H1 (cell line): ENCODE data around the gene THPO. TPM values are rescaled to one million over a fixed set of nuclear protein-coding genes. Genes with fewer than 3 reads are reported as not detected.
A peak's percentile ranks its signal among the peaks of the same experiment; 100 is the strongest.

Experiments used
- CTCF ChIA-PET: fragments of 300-600 bp; sonication (Branson Sonifier 250); formaldehyde crosslinking; loops from one replicate; lab custom pipeline; 2021; ENCODE audit not compliant: partially characterized antibody; lab: Charles Lee
- POLR2A ChIA-PET: fragments of 300-600 bp; sonication (Branson Sonifier 250); formaldehyde crosslinking; loops from one replicate; lab custom pipeline; 2021; ENCODE audit warnings: inconsistent platforms; ENCODE audit not compliant: partially characterized antibody; lab: Charles Lee
- DNase-seq, 2 experiments: peaks; one replicate each; pipeline versions ENCODE4 v3.0.0 to v3.0.0-alpha.2; 2010 to 2022; ENCODE audit warnings: low spot score in 2 of 2, low read depth in 1 of 2, mixed read lengths in 1 of 2
- FAIRE-seq: peaks from 2 replicates; lab custom pipeline; 2011; peaks lifted over from hg19 to GRCh38; lab: Jason Lieb, UNC
- H2AFZ ChIP-seq: 2 replicates; pipeline ENCODE4 v1.8.1; 2012; ENCODE audit warnings: low read length, inconsistent platforms
- H2AK5ac ChIP-seq: 2 replicates; pipeline ENCODE4 v1.6.1; 2013; ENCODE audit warnings: low read depth, low read length
- H2BK120ac ChIP-seq: replicated peaks from 2 replicates; pipeline ENCODE3; 2013; ENCODE audit warnings: low read depth, low read length, inconsistent platforms
- H2BK12ac ChIP-seq: 2 replicates; pipeline ENCODE4 v1.6.1; 2013; ENCODE audit warnings: low read depth, low read length
- H2BK15ac ChIP-seq: 2 replicates; pipeline ENCODE4 v1.6.1; 2013; ENCODE audit warnings: low read length
- H2BK20ac ChIP-seq: 2 replicates; pipeline ENCODE4 v1.6.1; 2013; ENCODE audit warnings: low read length
- H2BK5ac ChIP-seq: 2 replicates; pipeline ENCODE4 v1.6.1; 2013; ENCODE audit warnings: low read depth, low read length
- H3K14ac ChIP-seq: 2 replicates; pipeline ENCODE4 v1.6.1; 2013; ENCODE audit warnings: inconsistent platforms; ENCODE audit not compliant: insufficient read length
- H3K18ac ChIP-seq: 2 replicates; pipeline ENCODE4 v1.6.1; 2013; ENCODE audit warnings: low read length; ENCODE audit errors: extremely low read depth
- H3K23ac ChIP-seq: 2 replicates; pipeline ENCODE4 v1.6.1; 2013; ENCODE audit warnings: inconsistent platforms; ENCODE audit not compliant: insufficient read length
- H3K23me2 ChIP-seq: 2 replicates; pipeline ENCODE4 v1.6.1; 2013; ENCODE audit warnings: low read depth, low read length
- H3K27ac ChIP-seq: 2 replicates; pipeline ENCODE4 v1.6.1; 2011; ENCODE audit warnings: low read depth, low read length, inconsistent platforms
- H3K27me3 ChIP-seq, 4 experiments: replicated peaks in 1 of 4; 1 replicate in 1 of 4; 2 replicates in 3 of 4; pipeline versions ENCODE4 v1.6.1 to v1.8.1; 2011 to 2013; ENCODE audit warnings: low read length in 3 of 4, mild to moderate bottlenecking in 3 of 4, inconsistent platforms in 2 of 4, mixed read lengths in 2 of 4, moderate library complexity in 1 of 4; ENCODE audit not compliant: control insufficient read depth in 3 of 4, insufficient read depth in 3 of 4; ENCODE audit errors: extremely low read depth in 1 of 4
- H3K36me3 ChIP-seq, 4 experiments: 2 replicates each; pipeline versions ENCODE4 v1.6.1 to v1.8.1; 2011 to 2013; ENCODE audit warnings: mild to moderate bottlenecking in 4 of 4, low read length in 3 of 4, moderate library complexity in 2 of 4, control low read depth in 1 of 4, inconsistent platforms in 1 of 4; ENCODE audit not compliant: insufficient read depth in 4 of 4, control insufficient read depth in 2 of 4
- H3K4ac ChIP-seq: replicated peaks from 2 replicates; pipeline ENCODE3; 2013; ENCODE audit warnings: low read length, low read depth, mixed read lengths, inconsistent platforms; ENCODE audit not compliant: insufficient read length
- H3K4me1 ChIP-seq, 4 experiments: replicated peaks in 1 of 4; 1 replicate in 1 of 4; 2 replicates in 3 of 4; pipeline versions ENCODE4 v1.6.1 to v1.8.1; 2011 to 2013; ENCODE audit warnings: low read length in 3 of 4, inconsistent platforms in 2 of 4, mixed read lengths in 1 of 4; ENCODE audit not compliant: insufficient read depth in 4 of 4, control insufficient read depth in 3 of 4
- H3K4me2 ChIP-seq, 2 experiments: 2 replicates each; pipeline versions ENCODE4 v1.6.1 to v1.8.1; 2011 to 2013; ENCODE audit warnings: low read depth in 2 of 2, low read length in 2 of 2, control low read depth in 1 of 2, inconsistent platforms in 1 of 2, mild to moderate bottlenecking in 1 of 2; ENCODE audit not compliant: insufficient read depth in 1 of 2
- H3K4me3 ChIP-seq, 4 experiments: fragments of 200-600, 300-600 bp in 1 of 4; sonication (generic), shearing (Covaris generic), sonication (Bioruptor Twin) in 1 of 4; 2 replicates each; pipeline versions ENCODE4 v1.5.1 to v1.8.1; 2011 to 2016; ENCODE audit warnings: low read length in 4 of 4, low read depth in 3 of 4, control low read depth in 2 of 4, inconsistent platforms in 2 of 4, mild to moderate bottlenecking in 2 of 4, mixed read lengths in 1 of 4, moderate library complexity in 1 of 4; ENCODE audit not compliant: insufficient read depth in 2 of 4; ENCODE audit errors: extremely low read depth in 1 of 4
- H3K56ac ChIP-seq: replicated peaks from 2 replicates; pipeline ENCODE3; 2013; ENCODE audit warnings: low read depth, mild to moderate bottlenecking, mixed read lengths, low read length, inconsistent platforms; ENCODE audit not compliant: insufficient read length
- H3K79me1 ChIP-seq: 2 replicates; pipeline ENCODE4 v1.6.1; 2013; ENCODE audit warnings: low read depth, low read length, control low read depth
- H3K79me2 ChIP-seq, 2 experiments: 2 replicates each; pipeline versions ENCODE4 v1.6.1 to v1.8.1; 2012 to 2013; ENCODE audit warnings: low read length in 2 of 2, mild to moderate bottlenecking in 2 of 2, inconsistent platforms in 1 of 2; ENCODE audit not compliant: insufficient read depth in 2 of 2, control insufficient read depth in 1 of 2
- H3K9ac ChIP-seq, 4 experiments: replicated peaks in 1 of 4; 1 replicate in 1 of 4; 2 replicates in 3 of 4; pipeline versions ENCODE4 v1.6.1 to v1.8.1; 2011 to 2013; ENCODE audit warnings: low read depth in 3 of 4, low read length in 3 of 4, control low read depth in 2 of 4, mild to moderate bottlenecking in 2 of 4, moderate library complexity in 2 of 4, inconsistent platforms in 1 of 4; ENCODE audit errors: extremely low read depth in 1 of 4
- H3K9me3 ChIP-seq, 2 experiments: 2 replicates each; pipeline versions ENCODE4 v1.6.1 to v1.8.1; 2012 to 2013; ENCODE audit warnings: mild to moderate bottlenecking in 2 of 2, moderate library complexity in 2 of 2, control low read depth in 1 of 2, inconsistent platforms in 1 of 2, low read depth in 1 of 2, low read length in 1 of 2, mixed read lengths in 1 of 2; ENCODE audit not compliant: insufficient read depth in 2 of 2
- H4K20me1 ChIP-seq, 2 experiments: replicated peaks in 1 of 2; 2 replicates each; pipeline versions ENCODE3 to v1.8.1; 2011 to 2013; ENCODE audit warnings: inconsistent platforms in 2 of 2, low read length in 2 of 2, mild to moderate bottlenecking in 1 of 2; ENCODE audit not compliant: insufficient read depth in 2 of 2, control insufficient read depth in 1 of 2
- H4K5ac ChIP-seq: 2 replicates; pipeline ENCODE4 v1.6.1; 2013; ENCODE audit warnings: low read length, low read depth, mixed read lengths, inconsistent platforms; ENCODE audit not compliant: insufficient read length
- H4K8ac ChIP-seq: 2 replicates; pipeline ENCODE4 v1.8.0; 2013; ENCODE audit warnings: mild to moderate bottlenecking, moderate library complexity, low read length, inconsistent platforms; ENCODE audit not compliant: insufficient read depth; ENCODE audit errors: extremely low read depth
- H4K91ac ChIP-seq: replicated peaks from 2 replicates; pipeline ENCODE3; 2013; ENCODE audit warnings: low read length, mixed read lengths, inconsistent platforms; ENCODE audit not compliant: insufficient read length
- BCL11A ChIP-seq, 2 experiments: IDR thresholded peaks; one replicate each; pipeline ENCODE4 v1.6.1; 2011; ENCODE audit warnings: low read depth in 2 of 2, low read length in 2 of 2, mild to moderate bottlenecking in 2 of 2
- CBX5 ChIP-seq: fragments of 300-800, 300-1000 bp; sonication (generic); IDR thresholded peaks from 2 replicates; pipeline ENCODE4 v1.7.1; 2016; ENCODE audit warnings: antibody characterized with exemption, low read length, low read depth
- CBX8 ChIP-seq: fragments of 300-800, 300-1000 bp; sonication (generic); IDR thresholded peaks from 2 replicates; pipeline ENCODE4 v1.7.1; 2016; ENCODE audit warnings: low read depth, low read length, borderline replicate concordance
- CEBPB ChIP-seq: IDR thresholded peaks from 2 replicates; pipeline ENCODE4 v1.6.1; 2012; ENCODE audit warnings: low read depth, low read length
- GABPA ChIP-seq: IDR thresholded peaks from 2 replicates; pipeline ENCODE4 v1.6.1; 2011; ENCODE audit warnings: mild to moderate bottlenecking, low read length, moderate library complexity, borderline replicate concordance; ENCODE audit not compliant: insufficient read depth
- KDM5A ChIP-seq: fragments of 200-600 bp; IDR thresholded peaks from 2 replicates; pipeline ENCODE4 v1.7.1; 2012; ENCODE audit warnings: mild to moderate bottlenecking, low read length, inconsistent platforms, mixed read lengths
- RAD21 ChIP-seq, 2 experiments: IDR thresholded peaks in 1 of 2; conservative IDR thresholded peaks in 1 of 2; 2 replicates each; pipeline ENCODE4 v1.6.1; 2011; ENCODE audit warnings: low read depth in 2 of 2, low read length in 2 of 2, improper control_type of control experiment in 1 of 2, inconsistent platforms in 1 of 2, mild to moderate bottlenecking in 1 of 2, moderate library complexity in 1 of 2
- SAP30 ChIP-seq: fragments of 300-600 bp; sonication (generic); IDR thresholded peaks from 2 replicates; pipeline ENCODE4 v1.7.1; 2012; ENCODE audit warnings: low read length, moderate library complexity, mild to moderate bottlenecking, inconsistent platforms; ENCODE audit not compliant: insufficient read depth, insufficient replicate concordance
- SRF ChIP-seq: IDR thresholded peaks from 2 replicates; pipeline ENCODE4 v1.6.1; 2011; ENCODE audit warnings: mild to moderate bottlenecking, low read depth, low read length, moderate library complexity
- ZNF274 ChIP-seq: IDR thresholded peaks from 2 replicates; pipeline ENCODE4 v1.7.0; 2012; ENCODE audit warnings: low read length, borderline replicate concordance; ENCODE audit errors: extremely low read depth
- WGBS, 2 experiments: shearing (Covaris generic) in 1 of 2; methylation state at CpG; one replicate each; pipeline versions ENCODE4 v1.1.6 to v1.1.7; 2013 to 2015; ENCODE audit warnings: low lambda C conversion rate in 2 of 2, mixed read lengths in 2 of 2, inconsistent platforms in 1 of 2, low coverage in 1 of 2, missing lambda C conversion rate in 1 of 2; ENCODE audit not compliant: insufficient replicate concordance in 2 of 2, insufficient coverage in 1 of 2, insufficient read length in 1 of 2; ENCODE audit errors: extremely low coverage in 1 of 2, missing lambda C conversion rate in 1 of 2; 5-methylcytosine and 5-hydroxymethylcytosine counted together
- polyA plus RNA-seq, 7 experiments: library from polyadenylated mRNA; depleted of rRNA in 3 of 7; stranded (reverse) in 5 of 7; unstranded in 2 of 7; fragments of >200 nt in 5 of 7; fragments of 200-250 nt in 2 of 7; gene quantifications; 1 replicate in 5 of 7; 2 replicates in 1 of 7; 4 replicates in 1 of 7; pipeline versions ENCODE4 v1.2.1 to v1.2.3, GENCODE V29; 2011 to 2013; ENCODE audit warnings: missing spikeins in 2 of 7, mixed read lengths in 2 of 7
- total RNA-seq: library from RNA; stranded (reverse); fragmentation: NEBNext Ultra II Directional; extraction: Animal tissue kit (Norgen Biotek cat#: 25700); gene quantifications from 2 replicates; pipeline ENCODE4 v1.2.1, GENCODE V29; 2021

The THPO gene
- total and polyA plus RNA-seq, 2 of the 8 experiments (the other 6 are each of a cell fraction or from before 2014, with no cell fraction given) = 0.82 to 1.2 TPM

DNA sequence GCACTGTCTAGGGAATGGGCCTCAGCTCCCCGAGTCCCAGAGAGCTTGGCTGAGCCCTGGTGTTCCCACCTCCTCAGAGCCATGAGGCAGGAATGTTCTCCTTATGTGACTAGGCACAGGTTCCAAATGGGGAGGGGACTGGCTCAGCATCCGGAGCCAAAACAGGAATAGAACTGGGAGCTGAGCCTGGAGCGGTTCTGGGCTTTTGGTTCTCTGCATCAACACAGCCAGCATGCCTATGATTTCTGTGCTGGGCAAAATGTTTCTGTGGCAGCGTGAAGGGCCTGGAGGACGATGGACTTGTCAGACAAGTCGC, 40.6 kb downstream of the THPO start, which contains the start of gene FAM131A:
FAM131A (plus strand) TSS at position 202 of the 316 bp plus-strand sequence; CDS start at position 233, 31 bp downstream.
- Histone ChIP-seq H3K23ac (no peak within 1 kb of the TSS), H3K9me3 (no peaks in the 10 kb centered on the region), H3K79me1 (peaks cover 9% of the 10 kb centered on the region), H2BK120ac (no peak within 1 kb of the TSS)
- no peak for TF ChIP-seq CBX5
- TF ChIP-seq ZNF274 = no peak
- TF ChIP-seq RAD21 (IDR thresholded peaks at IDR 0.05 in 1 of 2, conservative IDR thresholded peaks at IDR 0.05 in 1 of 2; ENCODE audit: low read depth in 2 of 2, low read length in 2 of 2) = no peak
- TF ChIP-seq SAP30 = no peak
- TF ChIP-seq BCL11A (IDR thresholded peaks at IDR 0.05; ENCODE audit: low read depth in 2 of 2, low read length in 2 of 2) = no peak
- TF ChIP-seq GABPA = no peak
- TF ChIP-seq CBX8 = no peak
- TF ChIP-seq KDM5A = no peak
- TF ChIP-seq CEBPB = no peak
- no peak for TF ChIP-seq SRF
- TF ChIP-seq, all 59 proteins: peak for 0
- Histone ChIP-seq H4K20me1 (peaks cover 22 to 37% of the 10 kb centered on the region in 2 experiments), H3K18ac (peak within 1 kb of the TSS; percentile 83; the same call in 1 of the 2 replicates), H3K56ac (no peak within 1 kb of the TSS), H3K27ac (peak within 1 kb of the TSS; percentile 82), H3K36me3 (peaks cover 16 to 26% (median 24%) of the 10 kb centered on the region in 4 experiments; a peak in 7 of 8 replicates), H3K23me2 (peaks cover 14% of the 10 kb centered on the region), H3K27me3 (no peaks in the 10 kb centered on the region), H3K4me2 (peak within 1 kb of the TSS; percentile 91 to 98), H4K91ac (peak within 1 kb of the TSS; percentile 46), H4K5ac (no peak within 1 kb of the TSS), H3K4me1 (peaks cover 5 to 27% (median 18%) of the 10 kb centered on the region in 4 experiments), H3K4me3 (peak within 1 kb of the TSS; percentile 76 to 83 (median 80)), H2BK15ac (peak within 1 kb of the TSS; percentile 25; the same call in 1 of the 2 replicates), H2BK12ac (peak within 1 kb of the TSS; percentile 84), H3K79me2 (peaks cover 0 to 2% of the 10 kb centered on the region in 2 experiments; a peak in 1 of 4 replicates), H3K9ac (peak within 1 kb of the TSS in 3 of 4 experiments; percentile 77 to 87 (median 84); a peak in 6 of 7 replicates), H4K8ac (peak within 1 kb of the TSS; percentile 41), H3K4ac (no peak within 1 kb of the TSS), H2AK5ac (peak within 1 kb of the TSS; percentile 78), H2BK20ac (no peak within 1 kb of the TSS), H3K14ac (no peak within 1 kb of the TSS), H2AFZ (no peak within 1 kb of the TSS), H2BK5ac (peak within 1 kb of the TSS; percentile 54)
- 96% methylated on average over 6 of the region's 6 CpGs; no CpG with 5 or more reads in 1 of the 2 experiments for whole genome bisulfite sequencing, 2 experiments
- DNase-seq (no peak), FAIRE-seq (no peak)
- ChIA-PET POLR2A (interaction anchor here (0.8 to 3.6 kb wide), 17 partner anchors 8 to 204 kb away, joined by 3 to 30 read pairs (median 4); partner anchors contain the start of genes CAMK2N2 and EIF4G1), CTCF (interaction anchor here (0.8 to 3.6 kb wide), 12 partner anchors 8 to 203 kb away, joined by 3 to 16 read pairs (median 4); no protein-coding TSS in a partner anchor)
